ENCODE results near the gene RIN1.
"Not testable (repeated sequence)": the region's sequence is repeated elsewhere in the genome, so short reads cannot be mapped to it uniquely, and the experiment has no call there.

Gene RIN1

DNA sequence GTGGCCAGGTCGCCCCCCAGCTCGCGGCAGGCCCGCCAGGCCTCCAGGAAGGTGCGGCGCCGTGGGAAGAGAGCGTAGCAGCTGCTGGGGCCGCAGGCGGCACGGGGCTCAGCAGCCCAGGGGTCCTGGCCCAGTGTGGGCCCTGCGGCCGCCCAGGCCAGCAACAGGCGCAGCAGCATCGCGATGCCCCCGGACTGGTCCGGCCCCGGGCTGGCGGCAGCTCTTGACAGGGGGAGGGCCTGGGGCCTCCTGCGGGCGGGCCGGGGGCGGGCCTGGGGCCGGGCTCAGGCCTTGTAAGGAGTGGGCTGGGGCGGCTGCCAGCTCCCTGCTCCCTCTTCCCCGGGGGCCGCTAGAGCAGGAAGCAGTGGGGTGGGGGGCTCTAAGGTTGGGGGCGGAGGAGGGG, 19.4 kb downstream of the RIN1 start, which contains the start of gene CD248:
Gene CD248 (minus strand): TSS at position 196 of the 403 bp plus-strand sequence. CDS start 17 bp downstream, at position 179.
- no peak for DNase-seq

DNA sequence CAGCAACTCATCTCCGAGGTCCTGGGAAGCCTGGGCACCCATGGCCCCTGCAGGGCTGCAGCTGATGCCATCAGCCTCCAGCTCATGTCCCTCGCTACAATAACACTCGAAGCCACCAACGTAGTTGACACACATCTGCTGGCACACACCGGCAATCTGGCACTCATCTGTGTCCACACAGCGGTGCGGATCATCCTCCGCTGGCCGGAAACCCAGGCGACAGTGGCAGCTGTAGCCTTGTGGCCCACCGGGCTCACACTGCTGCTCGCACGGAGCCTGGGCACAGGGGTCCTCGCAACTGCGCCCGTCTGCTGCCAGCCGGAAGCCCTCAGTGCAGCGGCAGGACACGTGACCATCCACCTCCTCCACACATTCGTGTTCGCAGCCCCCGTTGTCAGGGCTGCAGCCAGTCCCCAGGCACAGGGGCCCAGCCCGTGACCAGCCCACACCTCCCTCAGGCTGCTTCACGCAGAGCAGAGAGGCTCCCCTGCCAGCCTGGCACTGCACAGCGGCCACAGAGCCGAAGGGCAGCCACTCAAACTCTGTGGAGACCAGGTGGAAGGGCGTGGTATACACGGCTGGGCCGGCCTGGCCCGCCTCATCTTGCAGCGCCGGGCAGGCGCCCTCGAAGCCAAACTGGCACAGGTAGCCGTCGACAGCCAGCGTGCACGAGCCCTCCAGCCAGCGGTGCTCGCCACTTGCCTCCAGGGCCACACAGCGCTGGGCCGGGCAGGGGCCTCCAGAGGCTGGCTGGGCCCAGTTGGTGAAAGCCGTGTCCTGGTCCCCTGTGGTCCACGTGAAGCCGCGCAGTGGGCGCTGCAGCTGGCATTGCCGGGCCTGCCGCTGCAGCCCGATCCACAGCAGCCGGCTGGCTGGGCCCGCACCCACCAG, 20.1 kb downstream of the RIN1 start:
- DNase-seq, result no peak

DNA sequence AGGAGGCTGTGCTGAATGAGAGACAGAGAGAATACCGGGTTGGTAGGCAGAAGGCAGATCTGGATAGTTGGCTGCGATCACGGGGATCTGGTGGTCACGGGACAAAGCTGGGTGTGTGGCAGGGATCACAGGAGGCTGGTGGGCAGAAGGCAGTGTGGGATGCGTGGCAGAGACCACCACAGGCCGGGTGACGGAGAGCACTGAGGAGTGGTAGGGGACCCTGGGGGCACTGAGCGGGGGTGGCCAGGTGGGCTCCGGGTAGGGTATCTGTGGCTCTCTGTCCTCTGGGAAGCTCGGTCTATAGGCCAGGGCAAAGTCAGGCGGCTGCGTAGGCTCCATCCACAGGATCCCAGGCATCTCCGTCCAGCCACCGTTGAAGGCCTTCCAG, 20.7 kb downstream of the RIN1 start:
- DNase-seq, result no peak

DNA sequence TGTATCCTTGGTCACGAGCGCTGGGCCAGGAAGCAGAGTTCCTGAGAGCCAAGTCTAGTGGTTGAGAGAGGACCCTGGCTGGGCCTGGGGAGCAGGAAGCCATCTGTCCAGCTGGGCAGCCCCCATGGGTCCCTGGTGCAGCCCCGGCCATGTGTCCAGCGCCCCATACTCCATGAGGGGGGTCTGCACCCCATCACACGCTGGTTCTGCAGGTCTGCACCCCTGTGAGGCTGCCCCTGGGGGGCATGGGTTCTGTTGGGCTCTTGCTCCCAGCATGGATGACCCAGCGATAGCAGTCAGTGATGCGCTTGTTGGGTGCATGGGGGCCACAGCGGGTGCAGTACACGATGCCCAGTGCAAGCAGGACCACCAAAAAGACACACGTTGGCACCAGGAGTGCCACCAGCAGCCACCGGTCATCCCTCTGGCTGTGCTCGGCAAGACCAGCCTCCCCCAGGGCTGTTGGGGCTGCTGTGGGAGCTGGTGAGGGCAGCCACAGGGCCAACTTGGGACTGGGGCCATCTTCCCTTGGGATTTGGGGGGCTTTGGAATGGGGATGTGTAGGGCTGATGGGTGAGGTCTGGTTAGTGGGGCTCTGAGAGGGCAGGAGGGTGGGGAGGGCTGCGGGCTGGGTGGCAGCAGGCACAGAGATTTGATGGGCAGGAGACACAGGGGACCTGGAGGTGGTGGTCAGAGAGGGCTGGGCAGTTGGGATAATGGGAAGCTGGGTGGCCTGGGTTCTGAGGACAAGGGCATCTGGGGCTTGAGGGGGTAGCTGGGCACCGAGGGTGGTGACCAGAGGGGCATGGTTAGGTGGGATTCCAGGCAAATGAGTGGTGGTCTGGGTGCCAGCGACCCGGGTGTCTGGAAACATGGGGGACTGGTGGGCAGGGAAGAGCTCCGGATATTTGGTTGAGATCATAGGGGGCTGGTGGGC, 21.4 kb downstream of the RIN1 start:
- no peak for DNase-seq

DNA sequence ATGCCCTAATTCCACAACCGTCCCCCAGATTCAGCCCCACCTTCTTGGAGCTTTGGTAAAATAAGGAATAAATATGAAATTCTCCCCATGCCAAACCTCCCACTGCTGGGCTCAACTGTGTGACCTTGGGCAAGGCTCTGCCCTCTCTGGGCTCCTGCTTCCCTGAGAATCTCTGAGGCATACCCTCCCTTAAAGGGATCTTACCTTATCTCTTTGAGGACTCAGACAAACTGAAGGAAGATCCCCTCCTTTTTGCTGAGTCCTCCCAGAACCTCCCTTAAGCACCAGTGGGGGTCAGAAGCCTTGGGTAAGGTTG, 22.1 kb downstream of the RIN1 start:
- DNase-seq, result no peak

DNA sequence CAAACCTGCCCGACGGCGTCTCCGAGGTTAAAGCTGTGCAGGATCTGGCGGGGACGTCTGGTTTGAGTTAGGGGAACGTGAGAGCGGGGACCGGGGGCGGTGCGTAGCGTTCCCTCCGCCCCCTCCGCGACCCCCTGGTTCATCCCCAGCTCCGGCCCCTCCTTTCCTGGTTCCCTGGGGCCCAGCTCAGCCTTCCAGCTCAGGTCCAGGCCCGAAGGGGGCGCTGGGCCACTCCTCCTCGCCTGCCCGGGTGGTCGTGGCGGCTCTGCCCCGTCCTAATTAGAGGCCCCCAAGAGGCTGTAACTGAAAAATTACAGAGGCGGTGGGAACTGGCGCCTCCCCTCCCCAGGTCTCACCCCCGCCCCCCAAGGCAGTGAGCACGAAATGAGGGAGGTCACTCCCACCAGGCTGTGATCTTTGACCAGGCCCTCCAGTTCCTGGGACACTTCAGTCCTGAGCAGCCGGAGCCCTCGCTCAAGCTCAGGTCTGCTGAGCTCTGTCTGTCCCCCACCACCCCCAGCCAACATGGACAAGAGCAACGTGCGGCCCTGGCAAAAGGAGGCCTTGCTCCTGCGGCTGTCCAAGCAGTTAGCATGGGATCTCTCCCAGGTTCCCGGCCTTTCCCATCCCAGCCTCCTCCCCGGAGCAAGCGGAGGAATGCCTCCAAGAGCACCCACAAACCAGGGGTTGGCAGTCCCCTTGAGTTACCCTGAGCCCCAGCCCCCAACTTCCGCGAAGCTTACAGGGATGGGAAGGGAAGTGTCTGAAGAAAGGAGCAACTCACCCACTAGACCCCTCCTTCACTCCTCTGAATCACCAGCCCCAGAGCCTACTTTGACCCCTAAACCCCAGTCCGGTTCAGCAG, 22.7 kb downstream of the RIN1 start:
- DNase-seq, result no peak

DNA sequence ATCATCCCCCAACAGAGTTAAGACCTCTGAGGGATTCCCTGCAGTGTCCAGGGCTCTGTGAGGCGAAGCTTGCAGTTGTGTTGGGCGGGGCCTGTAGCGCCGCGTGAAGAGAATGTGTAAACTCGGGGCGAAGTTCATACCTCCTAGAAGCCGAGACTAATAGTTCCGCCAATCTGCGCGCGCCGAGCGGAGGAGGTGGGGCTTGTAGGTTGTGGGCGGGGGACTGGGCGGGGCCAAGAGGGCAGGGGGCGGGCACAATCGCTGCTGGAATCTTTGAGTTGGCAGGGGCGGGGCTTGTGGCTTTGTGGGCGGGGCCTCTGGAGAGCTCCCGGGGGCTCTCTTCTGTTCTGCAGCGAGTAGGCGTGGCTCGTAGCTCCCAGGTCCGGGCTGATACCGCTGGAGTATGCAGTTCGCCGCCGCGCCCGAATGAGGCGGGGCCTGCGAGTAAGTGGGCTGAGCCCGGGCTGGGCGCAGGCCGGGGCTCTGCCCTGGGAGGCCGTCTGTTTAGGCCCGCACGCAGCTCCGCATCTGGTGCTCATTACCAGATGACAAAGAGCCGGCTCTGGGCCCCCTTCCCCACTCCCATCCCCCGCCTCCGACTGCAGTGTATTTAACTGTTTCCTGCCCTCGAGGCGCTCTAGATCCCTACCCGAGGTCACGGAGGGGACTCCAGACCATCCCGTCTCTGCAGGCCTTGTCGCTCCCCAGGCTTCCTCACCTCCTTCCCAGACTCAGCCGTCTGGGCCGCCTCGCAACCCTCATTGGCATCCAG, 23.5 kb downstream of the RIN1 start:
- DNase-seq, result peak; percentile 96

DNA sequence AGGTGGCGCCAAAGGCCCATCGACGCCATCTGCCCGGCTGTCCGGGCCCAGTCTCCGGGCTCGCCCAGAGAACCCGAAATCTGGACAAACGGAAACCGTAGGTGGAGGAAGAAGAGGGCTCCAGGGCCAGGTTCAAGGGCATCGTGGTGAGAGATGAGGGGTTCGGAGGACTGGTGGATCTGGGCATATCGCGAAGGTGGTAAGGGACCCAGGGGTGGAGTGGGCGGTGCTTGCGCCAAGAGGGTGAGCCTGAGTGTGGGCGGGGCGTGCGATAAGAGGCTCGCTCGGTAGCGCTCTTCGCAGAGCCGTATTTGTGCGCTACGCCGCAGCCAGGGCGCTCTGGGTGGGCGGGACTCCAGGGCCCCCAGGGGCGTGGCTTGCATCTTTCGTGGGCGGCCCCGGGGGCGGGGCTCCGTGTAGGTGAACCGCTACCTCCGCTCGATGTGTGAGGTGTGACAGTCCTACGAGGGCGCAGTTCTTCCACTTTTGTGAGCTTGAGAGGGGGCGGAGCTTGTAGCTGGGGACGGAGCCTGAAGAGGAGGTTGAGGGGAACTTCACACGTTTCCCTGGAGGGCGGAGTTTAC, 24.2 kb downstream of the RIN1 start:
- DNase-seq, result peak; percentile 87

DNA sequence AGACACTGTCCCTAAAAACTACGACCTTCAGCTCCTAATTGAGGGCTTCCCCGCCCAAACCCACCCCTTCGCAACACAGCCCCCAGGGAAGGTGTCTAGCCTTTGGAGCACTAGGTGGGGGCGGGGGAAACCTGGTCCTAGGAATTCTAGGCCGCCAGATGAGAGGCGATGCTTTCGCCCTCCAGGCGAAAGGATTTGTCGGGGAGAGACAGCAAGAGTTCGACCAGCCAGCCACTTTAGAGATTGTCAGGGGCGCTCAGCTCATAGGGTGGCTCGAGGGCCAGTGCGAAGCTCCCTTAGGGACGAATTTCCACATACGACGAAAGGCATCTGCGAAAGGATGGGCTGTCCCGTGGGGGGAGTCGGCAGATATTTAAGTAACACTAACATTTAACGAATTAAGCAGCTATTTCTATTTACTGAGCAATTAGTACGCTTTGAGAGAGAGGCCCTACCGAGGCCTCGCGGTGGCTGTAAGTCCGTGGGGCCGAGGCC, 24.7 kb downstream of the RIN1 start:
- no peak for DNase-seq

DNA sequence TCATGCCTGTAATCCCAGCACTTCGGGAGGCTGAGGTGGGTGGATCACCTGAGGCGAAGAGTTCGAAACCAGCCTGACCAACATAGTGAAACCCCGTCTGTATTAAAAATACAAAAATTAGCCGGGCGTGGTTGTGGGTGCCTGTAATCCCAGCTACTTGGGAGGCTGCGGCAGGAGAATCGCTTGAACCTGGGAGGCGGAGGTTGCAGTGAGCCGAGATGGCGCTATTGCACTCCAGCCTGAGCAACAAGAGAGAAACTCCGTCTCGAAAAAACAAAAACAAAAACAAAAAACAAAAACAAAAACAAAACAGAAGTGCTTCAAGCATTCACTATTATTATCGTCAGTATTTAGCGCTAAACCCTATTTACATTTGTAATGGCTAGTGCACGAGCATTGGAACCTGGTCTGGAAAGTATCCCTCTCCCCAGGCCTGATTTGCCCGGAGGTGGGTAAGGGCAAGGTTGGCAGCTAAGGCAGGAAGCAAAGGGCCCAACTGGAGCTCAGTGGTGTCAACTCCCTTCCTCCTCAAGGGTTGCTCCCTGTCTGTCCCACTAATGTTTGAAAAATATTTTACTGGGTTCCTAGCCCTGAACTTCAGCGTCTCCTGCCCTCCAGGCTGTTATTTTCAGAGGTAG, 25.3 kb downstream of the RIN1 start:
- DNase-seq, result not testable (repeated sequence)

DNA sequence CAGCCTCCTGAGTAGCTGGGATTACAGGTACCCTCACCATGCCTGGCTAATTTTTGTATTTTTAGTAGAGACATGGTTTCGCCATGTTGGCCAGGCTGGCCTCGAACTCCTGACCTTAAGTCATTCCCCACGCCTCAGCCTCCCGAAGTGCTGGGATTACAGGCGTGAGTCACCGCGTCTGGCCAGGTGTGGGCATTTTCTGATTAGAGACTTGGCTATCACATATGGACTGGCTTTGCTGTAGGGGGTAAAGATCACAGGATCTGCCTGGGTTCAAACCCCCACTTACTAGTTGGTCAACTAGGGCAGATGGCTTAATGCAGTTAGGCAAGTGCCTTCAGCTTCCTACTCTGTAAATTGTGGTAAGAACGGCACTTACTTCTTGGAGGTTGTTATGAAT, 25.9 kb downstream of the RIN1 start:
- no peak for DNase-seq

DNA sequence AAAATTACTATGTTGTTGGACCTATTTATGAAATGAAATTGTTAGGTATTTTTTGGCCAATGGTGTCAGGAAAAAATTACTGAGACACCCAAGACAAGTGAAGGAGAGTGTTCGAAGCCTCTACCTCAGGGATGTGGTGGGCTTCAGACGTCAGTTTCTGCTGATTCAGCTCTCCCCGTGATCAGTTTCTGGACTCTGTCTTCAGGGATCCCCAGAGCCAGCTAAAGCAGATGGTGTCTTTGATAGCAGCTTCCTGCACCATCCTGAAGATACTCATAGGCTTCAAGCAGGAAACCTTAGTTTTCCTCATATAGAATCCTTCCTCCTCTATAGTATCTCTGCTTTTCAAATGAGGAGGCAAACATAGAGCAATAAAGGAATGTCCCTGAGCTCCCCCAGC, 26.8 kb downstream of the RIN1 start:
- DNase-seq, result no peak

DNA sequence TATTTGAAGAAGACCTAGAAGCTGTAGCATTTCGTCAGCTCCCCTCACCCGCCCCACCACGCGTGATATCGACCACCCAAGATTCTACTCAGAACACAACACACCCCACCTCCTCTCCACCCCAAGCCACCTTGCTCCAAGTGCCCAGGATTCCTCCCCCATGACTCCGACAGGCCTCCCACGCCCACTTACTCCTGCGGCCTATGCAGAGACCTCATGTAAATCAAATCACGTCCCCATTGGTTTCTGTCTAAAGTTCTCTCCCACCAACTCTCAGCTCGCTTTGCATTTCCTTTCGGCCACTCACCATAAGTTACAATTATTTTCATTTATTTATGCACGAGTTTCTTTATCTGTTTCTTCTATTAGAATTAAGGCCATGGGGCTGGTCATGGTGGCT, 33.6 kb downstream of the RIN1 start:
- no peak for DNase-seq

DNA sequence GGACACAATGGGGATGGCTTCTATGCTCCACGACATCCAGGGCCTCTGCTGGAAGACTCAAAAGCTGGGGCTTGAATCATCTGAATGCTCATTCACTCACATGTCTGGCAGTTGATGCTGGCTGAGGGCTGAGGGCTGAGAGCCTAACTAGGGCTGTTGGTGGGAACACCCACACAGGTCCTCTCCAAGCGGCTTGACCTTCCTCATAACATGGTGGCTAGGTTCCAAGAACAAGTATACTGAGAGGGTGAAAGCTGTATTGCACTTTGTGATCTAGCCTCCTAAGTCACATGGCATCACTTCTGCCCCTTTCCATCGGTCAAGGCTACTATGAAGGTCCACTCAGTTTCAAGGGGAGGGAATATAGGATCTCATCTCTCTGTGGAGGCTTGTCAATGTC, 37.0 kb downstream of the RIN1 start:
- DNase-seq, result no peak

DNA sequence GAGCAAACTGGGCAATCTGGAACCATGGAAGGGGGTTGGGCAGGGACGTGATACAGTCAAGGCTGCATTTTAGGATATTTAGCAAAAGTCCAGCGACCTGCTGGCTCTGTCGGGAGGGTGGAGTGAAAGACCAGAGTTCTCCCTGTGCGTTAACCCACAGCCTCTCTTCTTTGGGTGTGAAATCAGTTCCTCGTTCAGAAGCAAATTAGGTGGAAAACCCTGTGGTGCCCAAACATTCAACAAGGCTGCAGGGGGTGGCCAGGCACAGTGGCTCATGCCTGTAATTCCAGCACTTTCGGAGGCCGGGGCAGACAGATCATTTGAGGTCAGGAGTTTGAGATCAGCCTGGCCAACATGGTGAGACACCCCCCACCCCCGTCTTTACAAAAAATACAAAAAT, 38.6 kb downstream of the RIN1 start:
- DNase-seq, result no peak

DNA sequence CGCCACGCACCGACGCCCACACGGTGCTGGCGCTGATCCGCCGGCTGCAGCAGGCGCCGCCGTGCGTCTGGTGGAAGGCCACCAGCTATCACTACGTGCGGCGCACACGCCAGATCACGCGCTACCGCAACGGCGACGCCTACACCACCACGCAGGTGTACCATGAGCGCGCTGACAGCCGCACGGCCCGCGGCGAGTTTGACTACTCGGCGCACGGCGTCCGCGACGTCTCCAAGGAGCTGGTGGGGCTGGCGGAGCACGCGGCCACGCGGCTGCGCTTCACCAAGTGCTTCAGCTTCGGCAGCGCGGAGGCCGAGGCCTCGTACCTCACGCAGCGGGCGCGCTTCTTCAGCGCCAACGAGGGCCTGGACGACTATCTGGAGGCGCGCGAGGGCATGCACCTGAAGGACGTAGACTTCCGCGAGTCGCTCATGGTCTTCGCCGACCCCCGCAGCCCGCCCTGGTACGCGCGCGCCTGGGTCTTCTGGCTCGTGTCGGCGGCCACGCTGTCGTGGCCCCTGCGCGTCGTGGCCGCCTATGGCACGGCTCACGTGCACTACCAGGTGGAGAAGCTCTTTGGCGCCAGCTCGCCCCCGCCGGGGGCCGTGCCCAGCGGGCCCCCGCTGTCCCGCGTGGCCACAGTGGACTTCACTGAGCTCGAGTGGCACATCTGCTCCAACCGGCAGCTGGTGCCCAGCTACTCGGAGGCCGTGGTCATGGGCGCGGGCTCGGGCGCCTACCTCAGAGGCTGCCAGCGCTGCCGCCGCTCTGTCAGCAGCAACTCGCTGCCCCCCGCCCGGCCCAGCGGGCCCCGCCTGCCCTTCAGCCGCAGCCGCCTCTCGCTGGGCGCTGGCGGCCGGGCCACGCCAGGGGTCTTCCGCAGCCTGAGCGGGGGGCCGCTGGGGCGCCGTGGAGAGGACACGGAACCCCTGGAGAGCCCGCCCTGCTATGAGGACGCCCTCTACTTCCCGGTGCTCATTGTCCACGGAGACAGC, 41.3 kb downstream of the RIN1 start:
- no peak for DNase-seq

DNA sequence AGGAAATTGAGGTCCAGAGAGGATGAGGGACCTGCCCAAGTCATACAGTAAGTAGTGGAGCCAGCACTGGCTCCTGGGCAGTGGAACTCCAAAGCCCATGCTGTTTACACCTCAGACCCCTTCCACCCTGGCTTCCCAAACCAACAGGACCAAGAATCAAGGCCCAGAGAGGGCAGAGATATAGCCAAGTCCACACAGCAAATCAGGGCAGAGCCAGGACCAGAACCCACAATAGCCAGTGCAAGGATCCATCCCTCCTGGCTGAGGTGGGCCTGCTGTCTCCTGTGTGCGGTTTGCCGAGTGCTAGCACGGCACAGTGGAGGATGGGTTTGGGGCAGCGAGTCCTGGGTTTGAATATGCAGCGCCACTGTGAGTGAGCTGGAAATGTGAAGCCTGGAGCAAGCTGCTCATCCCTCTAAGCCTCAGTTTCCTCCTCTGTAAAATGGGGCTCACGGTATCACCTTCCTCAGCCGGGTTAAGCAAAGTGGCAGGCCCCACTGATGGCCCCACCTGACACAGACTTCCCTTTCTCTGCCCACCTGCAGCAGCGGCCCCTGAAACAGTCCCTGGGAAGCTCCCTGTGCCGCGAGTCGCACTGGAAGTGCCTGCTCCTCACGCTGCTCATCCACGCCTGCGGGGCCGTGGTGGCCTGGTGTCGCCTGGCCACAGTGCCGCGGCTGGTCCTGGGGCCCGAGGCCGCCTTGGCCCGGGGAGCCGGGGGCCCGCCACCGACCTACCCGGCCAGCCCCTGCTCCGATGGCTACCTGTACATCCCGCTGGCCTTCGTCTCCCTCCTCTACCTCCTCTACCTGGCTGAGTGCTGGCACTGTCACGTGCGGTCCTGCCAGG, 42.2 kb downstream of the RIN1 start:
- no peak for DNase-seq

DNA sequence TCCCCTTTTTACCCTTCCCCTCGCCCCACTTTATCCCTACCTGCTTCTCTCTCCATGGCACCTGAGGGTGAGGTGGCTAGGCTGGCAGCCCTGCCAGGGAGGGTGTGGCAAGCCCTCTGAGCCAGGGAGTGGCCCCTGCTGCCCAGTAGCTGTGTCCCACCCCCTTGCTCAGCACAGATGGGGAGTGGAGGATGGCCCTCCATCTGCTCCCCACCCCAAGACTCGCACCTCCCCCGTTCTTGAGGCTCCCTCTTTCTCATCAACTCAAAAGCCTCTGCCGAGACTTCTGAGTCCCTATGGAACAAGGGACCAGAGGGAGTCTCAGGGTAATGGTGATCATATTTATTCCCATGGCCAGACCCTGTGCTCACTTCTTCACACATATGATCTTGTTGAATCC, 42.9 kb downstream of the RIN1 start:
- DNase-seq, result no peak

All from stimulated activated CD4-positive, alpha-beta T cell treated with anti-CD3 and anti-CD28 coated beads, Interleukin-4, amount 100 ng/mL, for 24 hours (primary cell).